ENCODE results near the gene C2CD3.

The C2CD3 gene

GRCh38 chr11:73980001-73980961 lies 190.5 kb downstream of the C2CD3 start:
- DNase-seq (ENCODE audit: low spot score), result no peak

- no peak for DNase-seq (ENCODE audit: low spot score)
Measured at GRCh38 chr11:73978576-73979086, 192.2 kb downstream of the C2CD3 start.

GRCh38 chr11:73977856-73978519 lies 192.8 kb downstream of the C2CD3 start:
- DNase-seq (ENCODE audit: low spot score), result no peak

GRCh38 chr11:73976451-73977151 lies 194.2 kb downstream of the C2CD3 start:
- no peak for DNase-seq (ENCODE audit: low spot score)

GRCh38 chr11:73975479-73975757 lies 195.4 kb downstream of the C2CD3 start:
- no peak for DNase-seq (ENCODE audit: low spot score)

GRCh38 chr11:73974604-73975478 lies 196.0 kb downstream of the C2CD3 start:
- no peak for DNase-seq (ENCODE audit: low spot score)

GRCh38 chr11:73972620-73973449 lies 198.0 kb downstream of the C2CD3 start:
- DNase-seq (ENCODE audit: low spot score), result no peak

- no peak for DNase-seq (ENCODE audit: low spot score)
Measured at GRCh38 chr11:73972187-73972586, 198.6 kb downstream of the C2CD3 start.

GRCh38 chr11:73971175-73971719 lies 199.6 kb downstream of the C2CD3 start:
- no peak for DNase-seq (ENCODE audit: low spot score)

- DNase-seq (ENCODE audit: low spot score), result no peak
Measured at GRCh38 chr11:73969991-73970800, 200.6 kb downstream of the C2CD3 start.

- no peak for DNase-seq (ENCODE audit: low spot score)
Measured at GRCh38 chr11:73969091-73969490, 201.7 kb downstream of the C2CD3 start.

- no peak for DNase-seq (ENCODE audit: low spot score)
Measured at GRCh38 chr11:73968356-73968966, 202.3 kb downstream of the C2CD3 start.

- DNase-seq (ENCODE audit: low spot score), result no peak
Measured at GRCh38 chr11:73965764-73966121, 205.1 kb downstream of the C2CD3 start.

GRCh38 chr11:73965076-73965763 lies 205.6 kb downstream of the C2CD3 start:
- no peak for DNase-seq (ENCODE audit: low spot score)

- no peak for DNase-seq (ENCODE audit: low spot score)
Measured at GRCh38 chr11:73963861-73964260, 206.9 kb downstream of the C2CD3 start.
